ENCODE results near the gene AJUBA. TPM values are rescaled to one million over a fixed set of nuclear protein-coding genes. Genes with fewer than 3 reads are reported as not detected.

The AJUBA gene
- total and polyA plus RNA-seq, 2 of the 8 experiments (the other 6 are each of a cell fraction or from before 2014, with no cell fraction given), result 33.1 to 46.0 TPM

- no peak for TF ChIP-seq SIN3A (conservative IDR thresholded peaks at IDR 0.05 in 1 of 2, IDR thresholded peaks at IDR 0.05 in 1 of 2; ENCODE audit: low read depth in 1 of 2, low read length in 2 of 2)
- TF ChIP-seq POU5F1 (IDR thresholded peaks at IDR 0.05; ENCODE audit: low read depth, low read length), result no peak
These were observed 34.7 kb upstream of the AJUBA start (continued) for GRCh38 chr14:23017091-23017490.
